Panc1 (cell line): ENCODE data around the gene PRIMPOL.

ENCODE experiments used
- POLR2AphosphoS5 ChIP-seq: IDR thresholded peaks from 2 replicates; pipeline ENCODE4 v1.6.1; 2012; ENCODE audit warnings: mild to moderate bottlenecking, low read depth, low read length, moderate library complexity
- TCF7L2 ChIP-seq: IDR thresholded peaks from 2 replicates; pipeline ENCODE4 v1.6.1; 2011; ENCODE audit warnings: mild to moderate bottlenecking, low read depth, low read length, inconsistent platforms
- TF ChIP-seq, protein P1 (sequence below): fragments of 450-650 bp; IDR thresholded peaks from 2 replicates; pipeline ENCODE4 v1.5.1; 2017; ENCODE audit warnings: mild to moderate bottlenecking

GRCh38 chr4:184641451-184641850, 8.1 kb upstream of the PRIMPOL start:
- TF ChIP-seq TCF7L2 = no peak
- TF ChIP-seq, protein P1, sequence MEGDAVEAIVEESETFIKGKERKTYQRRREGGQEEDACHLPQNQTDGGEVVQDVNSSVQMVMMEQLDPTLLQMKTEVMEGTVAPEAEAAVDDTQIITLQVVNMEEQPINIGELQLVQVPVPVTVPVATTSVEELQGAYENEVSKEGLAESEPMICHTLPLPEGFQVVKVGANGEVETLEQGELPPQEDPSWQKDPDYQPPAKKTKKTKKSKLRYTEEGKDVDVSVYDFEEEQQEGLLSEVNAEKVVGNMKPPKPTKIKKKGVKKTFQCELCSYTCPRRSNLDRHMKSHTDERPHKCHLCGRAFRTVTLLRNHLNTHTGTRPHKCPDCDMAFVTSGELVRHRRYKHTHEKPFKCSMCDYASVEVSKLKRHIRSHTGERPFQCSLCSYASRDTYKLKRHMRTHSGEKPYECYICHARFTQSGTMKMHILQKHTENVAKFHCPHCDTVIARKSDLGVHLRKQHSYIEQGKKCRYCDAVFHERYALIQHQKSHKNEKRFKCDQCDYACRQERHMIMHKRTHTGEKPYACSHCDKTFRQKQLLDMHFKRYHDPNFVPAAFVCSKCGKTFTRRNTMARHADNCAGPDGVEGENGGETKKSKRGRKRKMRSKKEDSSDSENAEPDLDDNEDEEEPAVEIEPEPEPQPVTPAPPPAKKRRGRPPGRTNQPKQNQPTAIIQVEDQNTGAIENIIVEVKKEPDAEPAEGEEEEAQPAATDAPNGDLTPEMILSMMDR = no peak
- no peak for TF ChIP-seq POLR2AphosphoS5
